HG03139 (cell line): ENCODE data around the gene LIN37.

Experiments
- ATAC-seq: cut with Tn5 transposase; IDR thresholded peaks from one replicate; pipeline ENCODE4 v1.9.1; 2021; ENCODE audit not compliant: unreplicated experiment

The LIN37 gene

DNA sequence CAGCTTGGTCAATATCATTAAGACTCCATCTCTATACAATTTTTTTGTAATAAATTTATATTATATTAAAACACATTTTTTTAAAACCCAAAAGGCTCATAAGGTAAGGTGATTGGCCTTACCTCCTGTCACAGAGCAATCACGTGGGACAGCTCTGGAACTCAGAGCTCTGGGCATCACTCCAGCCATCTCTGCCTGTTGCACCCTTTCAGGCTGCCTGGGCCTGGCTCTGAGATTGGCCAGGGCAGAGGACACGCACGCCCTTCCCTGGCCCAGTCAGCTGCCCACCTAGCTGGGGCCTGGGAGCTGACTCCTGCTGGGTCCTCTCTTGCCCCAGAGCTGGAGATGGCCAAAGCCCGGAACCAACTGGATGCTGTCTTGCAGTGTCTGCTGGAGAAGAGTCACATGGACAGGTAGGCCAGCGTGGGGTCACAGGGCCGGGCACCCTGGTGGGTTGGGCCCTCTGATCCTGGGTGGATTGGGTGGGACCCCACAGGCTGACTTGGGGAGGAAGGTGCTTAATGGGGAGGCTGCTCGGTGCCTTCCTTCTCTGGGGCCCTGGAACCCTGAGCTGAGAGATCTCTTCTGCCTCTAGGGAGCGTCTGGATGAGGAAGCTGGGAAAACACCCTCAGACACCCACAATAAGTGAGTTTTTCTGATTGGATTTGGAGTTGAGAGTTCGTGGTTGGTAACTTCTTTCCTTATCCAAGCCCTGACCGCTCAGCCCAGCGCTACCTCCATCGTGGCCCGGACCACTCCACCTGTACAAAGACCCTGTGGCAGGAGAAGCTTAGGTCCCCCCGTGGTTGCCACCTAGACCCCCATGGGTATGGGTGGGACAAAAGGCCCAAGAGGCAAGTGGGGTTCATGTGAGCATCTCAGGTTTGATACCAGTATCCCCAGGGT, 3.7 kb downstream of the LIN37 start:
- ATAC-seq: no peak

DNA sequence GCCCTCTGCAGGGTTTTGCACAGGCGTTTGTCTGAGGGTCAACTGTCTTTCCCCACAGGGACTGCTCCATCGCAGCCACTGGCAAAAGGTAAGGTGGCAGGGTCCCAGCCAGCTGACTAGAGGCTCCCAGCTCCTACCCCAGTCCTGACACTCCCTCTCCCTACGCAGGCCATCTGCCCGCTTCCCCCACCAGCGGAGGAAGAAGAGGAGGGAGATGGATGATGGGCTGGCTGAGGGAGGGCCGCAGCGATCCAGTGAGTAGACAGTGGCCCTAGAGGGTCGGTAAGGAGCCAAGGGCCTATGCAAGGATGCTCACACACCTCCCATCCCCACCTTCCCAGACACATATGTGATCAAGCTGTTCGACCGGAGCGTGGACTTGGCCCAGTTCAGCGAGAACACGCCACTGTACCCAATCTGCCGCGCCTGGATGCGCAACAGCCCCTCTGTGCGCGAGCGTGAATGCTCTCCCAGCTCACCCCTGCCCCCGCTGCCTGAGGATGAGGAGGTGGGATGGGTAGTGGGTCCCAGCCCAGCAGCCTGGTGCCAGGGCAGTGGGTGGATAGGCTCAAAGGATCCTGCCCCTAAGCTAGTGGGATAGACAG, 4.5 kb downstream of the LIN37 start:
- ATAC-seq: no peak

DNA sequence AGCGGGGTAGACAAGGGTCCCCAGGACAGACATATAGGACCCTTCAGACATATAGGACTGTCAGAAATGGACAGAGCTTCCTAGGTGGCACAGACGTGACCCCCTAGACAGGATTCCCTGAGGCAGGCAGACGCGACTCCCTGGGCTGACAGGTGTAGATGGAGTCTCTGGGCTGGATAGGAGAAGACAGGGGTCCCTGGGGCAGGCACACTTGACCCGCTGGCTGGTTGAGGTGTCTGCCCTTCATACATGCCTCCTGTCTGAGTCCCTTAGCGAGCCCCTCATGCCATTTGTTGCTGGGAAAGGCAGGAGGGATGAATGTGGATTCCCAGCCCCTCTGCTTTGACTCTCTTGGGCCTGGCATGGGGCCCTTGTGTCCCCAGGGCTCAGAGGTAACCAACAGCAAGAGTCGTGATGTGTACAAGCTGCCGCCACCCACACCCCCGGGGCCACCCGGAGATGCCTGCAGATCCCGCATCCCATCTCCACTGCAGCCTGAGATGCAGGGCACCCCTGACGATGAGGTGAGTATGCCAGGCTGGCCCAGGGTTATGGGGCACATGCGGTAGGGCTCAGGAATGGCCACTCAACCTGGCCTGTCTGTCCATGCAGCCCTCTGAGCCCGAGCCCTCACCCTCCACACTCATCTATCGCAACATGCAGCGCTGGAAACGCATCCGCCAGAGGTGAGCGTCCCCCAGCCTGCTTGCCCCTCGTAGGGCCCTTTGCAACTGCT, 5.4 kb downstream of the LIN37 start:
- no peak for ATAC-seq

DNA sequence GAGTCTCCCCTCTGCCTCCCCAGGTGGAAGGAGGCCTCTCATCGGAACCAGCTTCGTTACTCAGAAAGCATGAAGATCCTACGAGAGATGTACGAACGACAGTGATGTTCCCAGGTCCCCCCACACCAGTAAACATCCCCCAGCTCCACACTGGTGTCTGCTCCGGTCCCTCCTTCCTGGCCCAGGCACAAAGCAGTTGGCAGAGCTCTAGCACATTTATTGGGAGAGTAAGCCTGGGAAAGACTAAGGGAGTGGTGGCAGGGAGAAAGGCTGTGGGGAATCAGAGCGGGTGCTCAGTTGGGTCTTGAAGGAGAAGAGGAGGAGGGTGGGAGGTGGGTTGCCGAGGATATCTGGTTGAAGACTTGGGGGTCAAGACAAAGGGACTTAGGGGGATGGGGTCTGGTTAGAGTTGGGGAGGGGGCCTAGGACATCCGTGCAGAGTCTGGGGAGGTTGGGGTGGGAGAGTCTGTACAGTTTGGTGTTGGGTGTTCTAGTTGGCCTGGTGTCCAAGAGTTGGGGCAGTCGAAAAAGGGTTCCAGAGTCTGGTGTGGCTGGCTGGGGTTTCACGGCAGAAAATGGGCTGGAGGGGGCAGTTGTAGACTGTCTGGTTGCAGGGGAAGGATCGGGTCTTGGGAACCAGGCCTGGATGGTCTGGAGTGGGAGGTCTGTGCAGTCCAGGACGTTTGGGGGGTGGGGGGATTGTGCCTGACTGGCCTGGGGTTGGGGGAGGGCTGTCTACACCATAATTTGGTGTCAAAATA, 6.2 kb downstream of the LIN37 start:
- no peak for ATAC-seq

DNA sequence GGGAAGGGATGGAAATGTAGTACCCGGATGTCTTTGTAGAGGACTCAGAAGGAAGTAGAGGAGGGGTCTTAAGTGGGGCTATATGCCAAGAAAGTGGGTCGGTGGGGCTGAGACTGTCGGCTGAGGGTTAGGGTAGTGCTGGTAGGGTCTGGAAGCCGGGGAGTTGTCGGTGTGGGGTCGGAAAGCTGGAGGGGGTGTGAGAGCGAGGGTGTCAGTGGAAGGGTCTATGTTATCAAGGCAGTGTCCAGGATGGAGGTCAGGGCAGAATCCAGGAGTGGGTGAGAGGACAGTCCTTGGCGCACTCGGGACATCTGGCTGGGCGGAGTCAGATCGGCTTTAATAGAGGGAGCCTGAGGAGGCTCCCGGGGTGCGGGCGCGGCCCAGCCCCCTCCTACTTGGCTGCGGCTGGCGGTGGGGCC, 6.8 kb downstream of the LIN37 start:
- no peak for ATAC-seq

DNA sequence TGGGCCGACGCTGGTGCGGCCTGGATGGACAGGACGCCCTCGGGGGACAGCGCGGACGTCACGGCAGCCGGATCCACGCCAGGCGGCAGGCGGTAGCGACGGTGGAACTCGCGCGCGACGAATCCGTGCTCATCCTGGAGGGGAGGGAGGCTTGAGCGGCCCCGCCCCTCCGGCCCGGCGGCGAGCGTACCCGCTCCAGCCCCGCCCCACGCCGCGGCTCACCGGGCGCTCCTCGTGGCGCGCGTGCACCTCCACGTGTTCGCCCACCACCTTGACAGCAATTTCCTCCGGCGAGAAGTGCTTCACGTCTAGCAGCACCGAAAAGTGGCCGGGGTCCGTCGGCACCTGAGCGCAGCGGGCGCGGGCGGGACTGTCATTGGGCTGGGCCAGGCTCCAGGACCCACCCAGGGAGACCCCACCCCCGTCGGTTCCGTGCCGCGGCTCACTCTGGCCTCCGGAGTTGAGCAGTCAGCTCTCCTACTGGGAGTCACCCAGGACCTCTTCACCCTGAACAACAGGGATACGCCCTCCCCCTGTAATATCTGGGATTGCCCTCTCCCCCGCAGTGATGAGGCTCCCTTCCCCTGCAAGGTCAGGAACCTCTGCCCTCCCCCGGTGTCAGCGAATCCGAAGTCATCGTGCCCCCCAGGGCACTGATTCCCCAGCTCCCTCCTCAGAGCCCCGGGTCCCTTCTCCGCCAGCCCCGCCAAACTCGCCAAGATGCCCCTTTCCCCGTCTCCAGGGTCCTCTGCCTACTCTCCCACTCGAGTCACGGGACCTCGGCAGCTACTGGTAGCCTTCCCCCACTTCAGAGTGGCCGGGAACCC, 7.4 kb downstream of the LIN37 start:
- no peak for ATAC-seq

DNA sequence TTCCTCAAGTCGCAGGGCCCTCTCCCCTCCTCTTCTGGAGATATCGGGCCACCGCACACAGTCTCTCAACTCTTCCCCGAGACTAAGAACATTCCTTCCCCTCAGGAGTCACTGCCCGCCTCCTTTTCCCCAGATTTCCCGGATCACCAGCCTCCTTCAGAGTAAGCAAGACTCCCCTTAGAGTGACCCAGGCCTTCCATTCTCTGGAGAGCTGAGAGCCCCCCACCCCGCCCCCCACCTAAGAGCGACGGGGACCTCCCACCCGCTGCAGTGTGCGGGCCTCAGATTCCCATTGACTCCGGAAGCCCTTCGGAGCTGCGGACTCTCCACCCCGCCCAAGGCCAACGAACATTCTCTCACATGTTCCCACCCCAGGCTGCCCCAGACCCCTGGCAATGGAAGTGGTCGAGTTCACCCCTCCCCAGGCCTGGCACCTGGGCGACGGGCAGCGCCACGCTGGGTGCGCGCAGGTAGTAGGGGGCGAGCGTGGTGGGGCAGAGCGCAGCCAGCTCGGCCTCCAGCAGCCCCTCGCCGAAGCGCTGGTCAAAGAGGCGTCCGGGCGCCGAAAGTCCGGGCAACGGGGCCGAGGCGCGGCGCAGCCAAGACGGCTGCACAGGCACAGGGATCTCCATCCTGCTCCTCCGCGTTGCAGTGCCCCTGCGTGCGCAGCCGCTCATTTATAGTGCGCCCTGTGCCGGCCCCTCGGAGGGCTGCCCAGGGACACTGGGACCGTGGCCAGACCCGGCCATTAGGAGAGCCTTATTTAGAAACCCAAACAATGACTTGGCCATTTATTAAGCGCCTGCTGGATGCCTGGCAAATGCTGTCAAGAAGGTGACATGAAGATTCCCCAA, 8.2 kb downstream of the LIN37 start, which contains the start of gene HSPB6:
HSPB6 (minus strand) TSS at position 653 of the 854 bp plus-strand sequence; CDS start at position 632, 21 bp downstream.
- no peak for ATAC-seq

DNA sequence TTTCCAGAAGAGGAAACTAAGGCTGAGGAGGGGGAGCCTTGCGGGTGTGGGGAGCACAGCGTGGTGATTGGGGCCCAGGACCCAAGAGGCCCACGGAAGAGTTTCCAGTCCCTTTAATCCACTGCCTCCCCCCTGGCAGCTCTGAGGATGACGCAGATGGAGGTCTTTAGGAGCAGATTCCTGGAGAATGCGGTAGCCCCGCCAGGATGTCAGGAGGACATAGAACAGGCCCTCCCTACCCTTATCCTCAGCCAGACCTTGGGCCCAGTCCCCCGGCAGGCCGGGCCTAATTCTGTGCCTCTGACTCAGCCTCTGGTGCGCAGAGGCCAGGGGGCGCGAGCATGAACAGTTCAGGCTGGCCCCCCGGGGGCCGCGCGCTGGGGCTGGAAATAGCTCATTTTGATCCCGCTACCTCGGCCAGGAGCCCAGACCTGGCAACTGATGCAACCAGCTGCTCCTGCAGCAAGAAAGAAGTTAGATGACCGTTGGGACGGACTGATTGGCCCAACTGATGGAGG, 8.9 kb downstream of the LIN37 start:
- ATAC-seq: peak; percentile 2

DNA sequence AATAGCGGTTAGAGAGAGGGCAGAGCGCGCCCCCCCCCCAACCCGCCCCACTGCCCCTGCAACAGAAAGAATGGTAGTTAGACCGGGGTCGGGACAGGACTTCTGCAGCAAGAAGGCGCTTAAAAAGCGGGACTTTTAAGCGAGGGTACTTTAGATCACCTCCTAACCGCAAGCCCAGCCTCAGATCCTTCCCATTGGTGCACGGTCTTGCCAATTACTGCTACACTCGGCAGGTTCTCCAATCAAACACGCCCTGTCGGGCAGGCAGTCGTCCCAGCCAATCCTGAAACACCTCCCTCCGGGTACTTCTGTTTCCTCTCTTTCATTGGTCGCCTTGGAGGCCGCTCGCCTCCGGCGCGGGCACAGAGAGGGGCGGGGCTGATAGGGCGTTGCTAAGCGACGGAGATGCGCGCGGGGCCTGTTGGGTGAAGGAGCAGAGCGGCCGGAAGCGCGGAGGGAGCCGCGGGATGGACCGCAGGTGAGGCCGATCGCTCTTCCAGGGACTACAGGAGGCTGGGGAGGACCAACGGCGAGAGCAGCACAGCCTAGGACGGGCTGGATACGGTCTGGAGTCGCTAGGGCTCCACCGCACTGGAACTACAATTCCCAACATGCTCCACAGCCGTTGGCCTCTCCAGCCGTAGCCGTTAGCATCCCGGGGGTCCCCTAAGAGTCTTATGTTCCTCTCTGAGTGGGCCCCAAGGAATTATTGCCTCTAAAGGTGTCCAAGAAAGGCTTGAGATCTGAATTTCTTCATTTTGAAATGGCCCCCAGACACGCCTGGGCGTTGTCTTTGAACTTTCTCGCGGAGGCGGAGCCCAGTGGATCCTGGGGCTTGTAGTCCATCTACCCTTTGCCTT, 9.6 kb downstream of the LIN37 start, which contains the start of gene PROSER3:
PROSER3 (plus strand) TSS at position 428 of the 860 bp plus-strand sequence; CDS start at position 468, 40 bp downstream.
- peak; percentile 94 for ATAC-seq

DNA sequence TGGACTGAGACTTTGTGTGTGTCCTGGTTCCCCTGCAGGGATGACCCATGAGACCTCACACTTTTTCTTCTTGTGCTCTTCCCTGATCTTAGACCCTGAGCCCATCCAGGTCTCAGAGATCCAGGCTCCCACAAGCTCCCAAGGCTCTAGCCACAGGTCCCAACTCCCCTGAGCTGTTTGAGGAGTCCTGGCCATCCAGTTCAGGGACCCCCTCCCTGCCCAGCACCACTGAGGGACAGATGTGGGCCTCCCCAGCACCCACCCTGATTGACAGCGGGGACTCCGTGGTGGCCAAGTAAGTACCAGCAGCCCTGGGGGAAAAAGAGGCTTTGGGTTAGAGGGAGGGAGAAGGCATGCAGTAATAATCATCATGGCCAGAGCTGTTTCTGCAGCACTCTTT, 11.3 kb downstream of the LIN37 start:
- no peak for ATAC-seq

DNA sequence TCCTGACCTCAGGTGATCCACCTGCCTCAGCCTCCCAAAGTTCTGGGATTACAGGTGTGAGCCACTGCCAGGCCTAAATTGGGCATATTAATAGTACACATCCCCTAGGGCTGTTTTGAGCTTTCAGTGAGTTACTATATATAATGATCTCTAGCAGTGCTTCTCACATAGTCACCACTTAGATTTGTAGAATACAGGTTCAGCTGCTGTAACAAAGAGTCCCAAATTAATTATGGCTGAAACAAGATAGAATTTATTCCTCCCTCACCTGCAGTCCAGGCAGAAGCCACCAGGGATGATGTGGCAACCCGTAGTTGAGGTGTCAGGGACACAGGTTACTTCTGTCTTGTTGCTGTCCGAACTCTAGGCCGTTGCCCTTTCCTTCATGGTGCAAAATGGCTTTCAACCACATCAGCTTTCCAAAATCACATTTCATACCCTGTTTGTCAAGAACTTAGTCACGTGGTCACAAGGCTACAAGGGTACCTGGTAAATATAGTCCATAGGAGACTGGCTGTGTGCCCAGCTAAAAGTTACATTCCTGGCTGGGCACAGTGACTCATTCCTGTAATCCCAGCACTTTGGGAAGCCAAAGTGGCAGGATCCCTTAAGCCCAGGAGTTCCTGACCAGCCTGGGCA, 12.5 kb downstream of the LIN37 start:
- ATAC-seq: no peak

DNA sequence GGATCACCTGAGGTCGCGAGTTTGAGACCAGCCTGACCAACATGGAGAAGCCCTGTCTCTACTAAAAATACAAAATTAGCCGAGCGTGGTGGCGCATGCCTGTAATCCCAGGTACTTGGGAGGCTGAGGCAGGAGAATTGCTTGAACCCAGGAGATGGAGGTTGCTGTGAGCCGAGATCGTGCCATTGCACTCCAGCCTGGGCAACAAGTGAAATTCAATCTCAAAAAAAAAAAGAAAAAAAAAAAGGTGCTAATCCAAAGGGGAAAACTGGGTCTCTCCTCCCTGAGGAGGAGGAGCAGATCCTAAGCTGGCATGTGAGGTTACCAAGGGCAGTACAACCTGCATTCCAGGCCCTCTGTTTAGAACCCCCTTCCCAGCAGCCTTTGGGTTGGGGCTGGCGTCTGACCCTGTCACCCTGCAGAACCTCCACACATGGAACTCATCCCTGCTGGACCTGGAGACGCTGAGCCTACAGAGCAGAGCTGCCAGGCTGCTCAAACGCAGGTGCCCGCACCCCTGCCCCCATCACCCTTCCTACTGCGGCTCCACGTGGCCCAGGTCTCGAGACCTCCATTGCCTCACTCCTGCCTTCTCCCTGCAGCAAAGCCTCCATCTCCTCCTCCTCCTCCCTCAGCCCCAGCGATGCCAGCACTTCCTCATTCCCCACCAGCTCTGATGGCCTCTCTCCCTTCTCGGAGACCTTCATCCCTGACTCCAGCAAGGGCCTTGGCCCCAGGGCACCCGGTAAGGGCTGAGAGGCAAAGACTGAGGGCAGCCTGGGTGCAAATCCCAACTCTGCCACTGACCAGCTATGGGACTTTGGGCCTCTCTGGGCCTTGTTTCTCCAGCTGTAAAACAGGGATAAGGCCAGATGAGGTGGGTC, 16.3 kb downstream of the LIN37 start:
- ATAC-seq: no peak

DNA sequence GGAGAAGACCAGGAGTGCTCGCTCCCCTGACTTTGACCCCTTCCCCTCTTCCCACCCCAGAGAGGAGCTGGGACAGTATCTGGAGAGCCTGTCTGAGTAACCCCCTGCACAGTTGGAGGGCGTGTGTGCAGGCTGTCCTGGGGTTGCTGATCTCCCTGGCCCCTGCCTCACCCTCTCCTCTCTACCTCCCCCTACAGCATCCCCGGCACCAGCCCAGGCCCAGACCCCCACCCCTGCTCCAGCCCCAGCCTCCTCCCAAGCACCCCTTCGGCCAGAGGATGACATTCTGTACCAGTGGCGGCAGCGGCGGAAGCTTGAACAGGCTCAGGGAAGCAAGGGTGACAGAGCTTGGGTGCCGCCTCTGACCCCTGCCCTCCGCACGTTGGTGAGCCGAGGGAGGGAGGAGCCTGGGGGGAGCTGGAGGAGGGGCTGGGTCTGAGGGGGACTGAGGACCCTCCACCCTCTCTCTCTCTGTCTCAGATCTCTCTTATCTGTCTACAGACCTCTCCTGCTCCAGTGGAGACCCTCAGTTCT, 18.3 kb downstream of the LIN37 start:
- no peak for ATAC-seq

DNA sequence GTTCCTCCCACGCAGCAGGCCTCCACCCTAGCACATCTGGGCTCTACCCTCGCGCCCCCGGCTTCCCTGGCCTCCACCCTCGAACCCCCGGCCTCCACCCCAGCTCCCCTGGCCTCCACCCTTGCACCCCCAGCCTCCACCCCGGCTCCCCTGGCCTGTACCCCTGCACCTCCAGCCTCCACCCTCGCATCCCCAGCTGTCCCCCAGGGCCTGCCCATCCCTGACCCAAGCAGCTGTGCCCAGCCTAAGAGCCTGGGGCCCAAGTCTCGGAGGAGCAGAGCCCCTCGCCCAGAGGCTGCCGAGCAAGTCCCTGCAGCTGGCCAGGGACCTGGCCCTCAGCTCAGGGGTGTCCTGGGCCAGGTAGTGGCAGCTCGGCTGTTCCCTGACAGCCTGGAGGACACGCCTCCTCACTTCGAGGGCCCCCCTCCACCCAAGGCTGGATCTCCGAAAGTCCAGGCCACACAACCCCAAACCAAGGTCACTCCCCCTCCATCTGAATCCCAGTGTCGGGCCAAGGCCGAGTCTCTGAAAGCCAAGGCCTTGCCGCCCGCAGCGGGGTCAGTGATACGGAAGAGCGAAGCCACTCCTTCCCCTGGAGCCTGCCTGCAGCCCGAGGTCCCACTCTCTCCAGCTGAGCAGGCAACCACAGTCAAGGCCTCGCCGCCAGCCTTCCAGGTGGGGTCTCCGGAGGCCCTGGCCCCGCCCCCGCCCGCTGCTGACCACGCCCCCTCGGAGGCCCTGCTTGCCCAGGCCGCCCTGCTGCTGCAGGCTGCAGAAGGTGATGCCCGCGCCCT, 19.1 kb downstream of the LIN37 start:
- ATAC-seq: no peak

DNA sequence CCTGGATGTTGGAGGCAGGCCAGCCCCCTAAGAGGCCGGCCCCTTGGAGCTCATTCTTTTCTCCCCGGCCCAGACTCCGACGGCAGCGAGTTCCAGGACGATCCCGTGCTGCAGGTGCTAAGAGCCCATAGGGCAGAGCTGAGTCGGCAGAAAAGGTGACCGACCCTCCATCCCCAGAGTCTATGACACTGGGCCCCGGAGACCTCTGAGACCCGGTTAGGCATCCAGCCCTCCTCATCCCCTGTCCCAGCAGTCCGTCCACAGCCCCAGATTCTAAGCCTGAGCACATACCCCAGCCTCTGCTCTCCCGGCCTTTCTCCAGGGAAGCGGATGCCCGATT, 19.7 kb downstream of the LIN37 start:
- no peak for ATAC-seq
